HG03520 (cell line): ENCODE data around the gene ANKRD6.

ENCODE experiments used
- ATAC-seq: cut with Tn5 transposase; IDR thresholded peaks from one replicate; pipeline ENCODE4 v1.9.1; 2021; ENCODE audit warnings: mild to moderate bottlenecking, moderate library complexity; ENCODE audit not compliant: unreplicated experiment

ANKRD6 gene

DNA sequence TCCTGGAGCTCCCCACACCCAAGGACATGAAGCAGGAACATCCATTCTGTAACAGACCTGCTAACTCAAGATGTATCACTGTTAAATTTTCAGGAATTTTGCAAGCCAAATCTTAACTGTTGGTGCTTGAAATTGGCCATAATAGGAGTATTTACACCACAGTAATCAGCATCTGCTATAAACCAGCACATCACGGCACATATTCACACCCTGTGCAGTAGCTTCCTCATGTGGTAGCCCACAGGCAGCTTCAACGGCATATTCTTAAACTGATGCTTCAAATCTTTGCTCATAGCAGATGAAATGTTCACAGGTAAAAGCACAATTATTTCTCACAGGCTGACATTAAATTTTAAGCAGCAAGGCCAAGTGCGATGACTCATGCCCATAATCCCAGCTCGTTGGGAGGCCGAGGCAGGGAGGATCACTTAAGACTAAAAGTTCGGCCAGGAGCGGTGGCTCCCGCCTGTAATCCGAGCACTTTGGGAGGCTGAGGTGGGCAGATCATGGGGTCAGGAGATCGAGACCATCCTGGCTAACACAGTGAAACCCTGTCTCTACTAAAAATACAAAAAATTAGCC, 249.1 kb downstream of the ANKRD6 start:
- no peak for ATAC-seq

GRCh38 chr6:89682991-89683390, 250.0 kb downstream of the ANKRD6 start:
- no peak for ATAC-seq
